ENCODE measurements around the gene SERPINE1. TPM values are rescaled to one million over a fixed set of nuclear protein-coding genes. Genes with fewer than 3 reads are reported as not detected.
"Not testable (repeated sequence)": the region's sequence is repeated elsewhere in the genome, so short reads cannot be mapped to it uniquely, and the experiment has no call there.

The SERPINE1 gene
- total RNA-seq, 4 donors from 2014 or later, result 4.7 to 18.6 (median 7.6) TPM

DNA sequence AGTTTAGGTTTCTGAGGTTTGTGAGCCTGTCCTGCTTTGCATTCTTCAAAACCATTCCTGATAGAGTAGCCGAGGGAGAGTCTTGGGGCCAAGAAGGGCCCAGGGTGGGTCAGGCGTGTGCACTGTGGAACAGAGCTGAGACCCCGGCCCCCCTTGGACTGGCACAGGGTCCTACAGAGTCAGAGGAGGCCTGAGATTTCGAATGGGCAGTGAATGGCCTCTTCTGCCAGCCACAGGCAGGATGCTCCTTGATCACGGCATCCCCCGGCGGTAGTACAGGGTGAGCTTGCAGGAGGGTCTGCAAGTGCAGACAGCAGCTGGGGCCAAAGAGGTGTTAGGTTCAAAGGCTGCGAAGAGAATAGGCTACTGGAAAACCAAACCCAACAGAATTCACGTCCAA, 37.0 kb upstream of the SERPINE1 start:
- H3K27me3 ChIP-seq, result no peaks in the 10 kb centered on the region
- H3K9me3 ChIP-seq, result no peaks in the 10 kb centered on the region
- H3K4me3 ChIP-seq (replicated peaks in 1 of 3), result no peak overlapping the region
- no peak for DNase-seq
- WGBS, 2 donors, result 93 to 94% methylated on average over 8 to 9 of the region's 9 CpGs
- intact Hi-C loops (cut with DNase I), result loop anchor here (5.0 kb wide), 1 partner anchor 47 kb away; no protein-coding TSS in a partner anchor
- H3K36me3 ChIP-seq, result peaks cover 26% of the 10 kb centered on the region in 2 donors
- TF ChIP-seq POLR2A (IDR thresholded peaks at IDR 0.05), result no peak
- TF ChIP-seq, protein P1, sequence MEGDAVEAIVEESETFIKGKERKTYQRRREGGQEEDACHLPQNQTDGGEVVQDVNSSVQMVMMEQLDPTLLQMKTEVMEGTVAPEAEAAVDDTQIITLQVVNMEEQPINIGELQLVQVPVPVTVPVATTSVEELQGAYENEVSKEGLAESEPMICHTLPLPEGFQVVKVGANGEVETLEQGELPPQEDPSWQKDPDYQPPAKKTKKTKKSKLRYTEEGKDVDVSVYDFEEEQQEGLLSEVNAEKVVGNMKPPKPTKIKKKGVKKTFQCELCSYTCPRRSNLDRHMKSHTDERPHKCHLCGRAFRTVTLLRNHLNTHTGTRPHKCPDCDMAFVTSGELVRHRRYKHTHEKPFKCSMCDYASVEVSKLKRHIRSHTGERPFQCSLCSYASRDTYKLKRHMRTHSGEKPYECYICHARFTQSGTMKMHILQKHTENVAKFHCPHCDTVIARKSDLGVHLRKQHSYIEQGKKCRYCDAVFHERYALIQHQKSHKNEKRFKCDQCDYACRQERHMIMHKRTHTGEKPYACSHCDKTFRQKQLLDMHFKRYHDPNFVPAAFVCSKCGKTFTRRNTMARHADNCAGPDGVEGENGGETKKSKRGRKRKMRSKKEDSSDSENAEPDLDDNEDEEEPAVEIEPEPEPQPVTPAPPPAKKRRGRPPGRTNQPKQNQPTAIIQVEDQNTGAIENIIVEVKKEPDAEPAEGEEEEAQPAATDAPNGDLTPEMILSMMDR (IDR thresholded peaks at IDR 0.05), result no peak
- H3K27ac ChIP-seq, result no peak overlapping the region
- H3K4me1 ChIP-seq, result peaks cover 6 to 20% of the 10 kb centered on the region in 2 donors

DNA sequence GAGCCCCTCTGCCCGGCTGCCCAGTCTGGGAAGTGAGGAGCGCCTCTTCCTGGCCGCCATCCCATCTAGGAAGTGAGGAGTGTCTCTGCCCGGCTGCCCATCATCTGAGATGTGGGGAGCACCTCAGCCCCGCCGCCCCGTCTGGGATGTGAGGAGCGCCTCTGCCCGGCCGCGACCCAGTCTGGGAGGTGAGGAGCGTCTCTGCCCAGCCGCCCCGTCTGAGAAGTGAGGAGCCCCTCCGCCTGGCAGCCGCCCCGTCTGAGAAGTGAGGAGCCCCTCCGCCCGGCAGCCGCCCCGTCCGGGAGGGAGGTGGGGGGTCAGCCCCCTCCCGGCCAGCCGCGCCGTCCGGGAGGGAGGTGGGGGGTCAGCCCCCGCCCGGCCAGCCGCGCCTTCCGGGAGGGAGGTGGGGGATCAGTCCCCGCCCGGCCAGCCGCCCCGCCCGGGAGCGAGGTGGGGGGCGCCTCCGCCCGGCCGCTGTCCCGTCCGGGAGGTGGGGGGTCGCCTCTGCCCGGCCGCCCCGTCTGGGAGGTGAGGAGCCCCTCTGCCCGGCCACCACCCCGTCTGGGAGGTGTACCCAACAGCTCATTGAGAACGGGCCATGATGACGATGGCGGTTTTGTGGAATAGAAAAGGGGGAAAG, 34.5 kb upstream of the SERPINE1 start:
- DNase-seq; H3K9me3 ChIP-seq; H3K27ac ChIP-seq; H3K27me3 ChIP-seq; H3K4me1 ChIP-seq; H3K4me3 ChIP-seq (replicated peaks in 1 of 3); intact Hi-C loops (cut with DNase I): not testable (repeated sequence)
- WGBS, 2 donors, result 87 to 92% methylated on average over 14 of the region's 53 CpGs
- H3K36me3 ChIP-seq, result peaks cover 21 to 23% of the 10 kb centered on the region in 2 donors

DNA sequence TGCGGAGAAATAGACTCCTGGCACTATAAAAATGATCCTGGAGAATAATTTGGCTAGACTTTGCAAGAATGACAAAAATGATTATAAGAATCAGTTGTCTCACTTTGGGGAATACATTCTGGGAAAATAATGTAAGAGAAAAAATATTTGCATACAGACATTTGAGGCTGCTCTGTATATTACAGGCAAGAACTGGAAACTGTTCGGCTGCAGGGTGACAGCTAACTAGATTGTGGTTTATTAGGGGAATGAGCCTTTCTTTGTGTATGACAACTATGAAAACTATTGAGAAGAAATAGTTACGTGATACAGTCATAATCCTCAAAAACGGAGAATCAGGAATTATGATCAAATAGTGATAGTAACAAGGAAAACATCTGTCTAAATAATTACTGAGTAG, 33.0 kb upstream of the SERPINE1 start:
- Histone ChIP-seq H3K27me3 (no peaks in the 10 kb centered on the region), H3K4me1 (peaks cover 0 to 3% of the 10 kb centered on the region in 2 donors), H3K27ac (no peak overlapping the region), H3K4me3 (replicated peaks in 1 of 3) (no peak overlapping the region), H3K9me3 (no peaks in the 10 kb centered on the region), H3K36me3 (peaks cover 6 to 9% of the 10 kb centered on the region in 2 donors)
- intact Hi-C loops (cut with DNase I), result no loop called here
- WGBS, 2 donors, result 83 to 86% methylated on average over 4 of the region's 4 CpGs
- TF ChIP-seq POLR2A (IDR thresholded peaks at IDR 0.05), result no peak
- TF ChIP-seq, protein P1 (IDR thresholded peaks at IDR 0.05), result no peak
- no peak for DNase-seq

DNA sequence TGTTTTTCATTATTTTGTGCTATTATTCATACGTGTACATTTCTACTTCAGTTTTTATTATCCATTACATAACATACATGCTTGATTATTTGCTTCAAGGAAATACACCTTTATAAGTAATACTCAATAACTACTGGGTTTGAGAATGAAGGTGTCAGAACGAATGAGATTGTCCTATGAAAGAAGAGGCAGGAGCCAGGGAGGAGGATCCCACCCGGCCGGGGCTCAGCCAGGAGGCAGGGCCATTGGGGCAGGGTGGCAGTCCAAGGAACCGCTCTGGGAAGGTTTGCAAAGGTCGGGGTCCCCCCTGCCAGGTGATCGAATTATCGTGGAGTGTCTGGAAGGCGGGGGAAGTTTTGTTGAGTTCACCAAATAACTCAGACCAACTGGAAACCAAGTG, 32.5 kb upstream of the SERPINE1 start:
- Histone ChIP-seq H3K36me3 (peaks cover under 1 to 4% of the 10 kb centered on the region in 2 donors), H3K9me3 (no peaks in the 10 kb centered on the region), H3K4me1 (peaks cover 0 to 8% of the 10 kb centered on the region in 2 donors), H3K4me3 (replicated peaks in 1 of 3) (no peak overlapping the region), H3K27me3 (no peaks in the 10 kb centered on the region), H3K27ac (no peak overlapping the region)
- intact Hi-C loops (cut with DNase I), result no loop called here
- TF ChIP-seq, protein P1 (IDR thresholded peaks at IDR 0.05), result no peak
- TF ChIP-seq POLR2A (IDR thresholded peaks at IDR 0.05), result no peak
- WGBS, 2 donors, result 63 to 68% methylated on average over 9 of the region's 9 CpGs
- DNase-seq, result no peak

DNA sequence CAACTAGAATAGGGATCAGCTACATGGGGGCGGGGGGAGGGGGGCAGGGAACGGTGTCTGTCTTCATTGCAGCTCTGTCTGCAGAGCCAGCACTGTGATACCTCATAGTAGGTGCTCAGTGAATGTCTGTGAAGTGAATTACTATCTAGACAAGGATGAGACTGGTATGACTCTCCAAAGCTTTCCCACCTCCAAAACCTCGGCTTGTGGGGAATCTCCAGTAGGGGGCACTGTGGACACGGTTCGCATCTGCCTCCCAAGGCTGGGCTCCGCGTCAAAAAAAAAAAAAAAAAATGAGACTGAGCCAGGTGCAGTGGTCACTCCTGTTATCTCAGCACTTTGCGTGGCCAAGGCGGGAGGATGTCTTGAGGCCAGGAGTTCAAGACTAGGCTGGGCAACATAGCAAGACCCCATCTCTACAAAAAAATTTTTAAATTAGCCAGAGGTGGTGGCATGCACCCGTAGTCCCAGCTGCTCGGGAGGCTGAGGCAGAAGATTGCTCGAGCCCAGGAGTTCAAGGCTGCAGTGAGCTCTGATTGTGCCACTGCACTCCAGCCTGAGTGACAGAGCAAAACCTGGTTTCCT, 32.0 kb upstream of the SERPINE1 start:
- Histone ChIP-seq H3K27ac (no peak overlapping the region), H3K36me3 (peaks cover 0 to 2% of the 10 kb centered on the region in 2 donors), H3K4me1 (peaks cover 0 to 13% of the 10 kb centered on the region in 2 donors), H3K4me3 (replicated peaks in 1 of 3) (no peak overlapping the region), H3K27me3 (no peaks in the 10 kb centered on the region), H3K9me3 (no peaks in the 10 kb centered on the region)
- intact Hi-C loops (cut with DNase I), result no loop called here
- TF ChIP-seq, protein P1 (IDR thresholded peaks at IDR 0.05), result peak in 4 of 6 experiments; percentile 4 to 56 (median 30)
- no peak for TF ChIP-seq POLR2A (IDR thresholded peaks at IDR 0.05)
- peak in 1 of 2 donors; percentile 36 for DNase-seq
- WGBS, 2 donors, result 35 to 48% methylated on average over 11 to 12 of the region's 12 CpGs

All from thyroid gland (tissue), 4 donors.